Measurements from ENCODE around the gene LYRM7. TPM values are rescaled to one million over a fixed set of nuclear protein-coding genes. Genes with fewer than 3 reads are reported as not detected.

LYRM7 gene
- total and polyA plus RNA-seq, 5 donors = 14.5 to 26.5 (median 20.8) TPM

DNA sequence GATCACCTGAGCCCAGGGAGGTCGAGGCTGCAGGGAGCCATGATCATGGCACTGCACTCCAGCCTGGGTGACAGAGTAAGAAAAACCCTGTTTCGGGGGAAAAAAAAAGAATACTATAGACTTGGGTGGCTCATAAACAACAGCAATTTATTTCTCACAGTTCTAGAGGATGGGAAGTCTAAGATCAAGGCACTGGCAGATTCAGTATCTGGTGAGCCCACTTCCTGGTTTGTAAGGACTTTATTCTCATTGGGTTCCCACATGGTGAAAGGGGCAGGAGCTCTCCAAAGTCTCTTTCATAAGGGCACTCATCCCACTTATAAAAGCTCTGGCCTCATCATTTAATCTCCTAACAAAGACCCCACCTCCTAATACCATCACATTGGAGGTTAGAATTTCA, 14.4 kb upstream of the LYRM7 start:
- no peaks in the 10 kb centered on the region for H3K27me3 ChIP-seq (ENCODE audit: control insufficient read depth, insufficient read depth)
- ATAC-seq (no peak), DNase-seq (no peak)
- no peak overlapping the region for H3K4me3 ChIP-seq (ENCODE audit: low read length)
- no peak overlapping the region for H3K27ac ChIP-seq (ENCODE audit: low read length)
- intact Hi-C loops (cut with DNase I) = no loop called here
- H3K9me3 ChIP-seq (ENCODE audit: control insufficient read depth, low read length) = no peaks in the 10 kb centered on the region
- H3K4me1 ChIP-seq (ENCODE audit: control insufficient read depth, insufficient read depth, low read length) = no peaks in the 10 kb centered on the region
- WGBS = 98% methylated on average over 2 of the region's 2 CpGs

GRCh38 chr5:131156957-131157356, 13.8 kb upstream of the LYRM7 start:
- 97% methylated on average over 5 of the region's 5 CpGs for WGBS
- intact Hi-C loops (cut with DNase I) = no loop called here
- no peaks in the 10 kb centered on the region for H3K4me1 ChIP-seq (ENCODE audit: control insufficient read depth, insufficient read depth, low read length)
- no peak overlapping the region for H3K4me3 ChIP-seq (ENCODE audit: low read length)
- H3K9me3 ChIP-seq (ENCODE audit: control insufficient read depth, low read length) = no peaks in the 10 kb centered on the region
- no peaks in the 10 kb centered on the region for H3K27me3 ChIP-seq (ENCODE audit: control insufficient read depth, insufficient read depth)
- H3K27ac ChIP-seq (ENCODE audit: low read length) = no peak overlapping the region
- no peak for DNase-seq
- ATAC-seq = no peak

- ATAC-seq (no peak), DNase-seq (no peak)
- WGBS = 97% methylated on average over 2 of the region's 2 CpGs
- Histone ChIP-seq H3K27me3 (ENCODE audit: control insufficient read depth, insufficient read depth) (no peaks in the 10 kb centered on the region), H3K9me3 (ENCODE audit: control insufficient read depth, low read length) (no peaks in the 10 kb centered on the region), H3K4me1 (ENCODE audit: control insufficient read depth, insufficient read depth, low read length) (no peaks in the 10 kb centered on the region), H3K27ac (ENCODE audit: low read length) (no peak overlapping the region), H3K4me3 (ENCODE audit: low read length) (no peak overlapping the region)
- intact Hi-C loops (cut with DNase I) = loop anchor here in 2 of 4 donors (10.0 kb wide), 1 partner anchor 105 kb away; the partner anchor contains the start of gene CDC42SE2 (in 2 of the 2)
Measured at GRCh38 chr5:131160134-131160533, 10.6 kb upstream of the LYRM7 start.

- Histone ChIP-seq H3K27ac (ENCODE audit: low read length) (peak overlapping the region; percentile 4), H3K27me3 (ENCODE audit: control insufficient read depth, insufficient read depth) (no peaks in the 10 kb centered on the region), H3K4me3 (ENCODE audit: low read length) (peak overlapping the region; percentile 85), H3K9me3 (ENCODE audit: control insufficient read depth, low read length) (no peaks in the 10 kb centered on the region), H3K4me1 (ENCODE audit: control insufficient read depth, insufficient read depth, low read length) (no peaks in the 10 kb centered on the region)
- DNase-seq = no peak
- no peak for ATAC-seq
- 33% methylated on average over 9 of the region's 9 CpGs for WGBS
- intact Hi-C loops (cut with DNase I) = loop anchor here in 2 of 4 donors (10.0 kb wide), 1 partner anchor 101 kb away; the partner anchor contains the start of gene CDC42SE2 (in 2 of the 2)
Measured at GRCh38 chr5:131163276-131164119, 7.2 kb upstream of the LYRM7 start.

- Histone ChIP-seq H3K4me1 (ENCODE audit: control insufficient read depth, insufficient read depth, low read length) (no peaks in the 10 kb centered on the region), H3K27ac (ENCODE audit: low read length) (peak overlapping the region; percentile 69), H3K4me3 (ENCODE audit: low read length) (peak overlapping the region; percentile 85), H3K9me3 (ENCODE audit: control insufficient read depth, low read length) (no peaks in the 10 kb centered on the region), H3K27me3 (ENCODE audit: control insufficient read depth, insufficient read depth) (no peaks in the 10 kb centered on the region)
- WGBS = under 1% methylated on average over 73 of the region's 73 CpGs
- ATAC-seq (peak; percentile 83 to 89), DNase-seq (peak; percentile 70 to 85 (median 84))
- intact Hi-C loops (cut with DNase I) = loop anchor here in 2 of 4 donors (10.0 kb wide), 1 partner anchor 100 kb away; the partner anchor contains the start of gene CDC42SE2 (in 2 of the 2)
Measured at GRCh38 chr5:131164191-131165118, 6.3 kb upstream of the LYRM7 start.

- H3K27me3 ChIP-seq (ENCODE audit: control insufficient read depth, insufficient read depth) = no peaks in the 10 kb centered on the region
- intact Hi-C loops (cut with DNase I) = loop anchor here in 2 of 4 donors (10.0 kb wide), 1 partner anchor 100 kb away; the partner anchor contains the start of gene CDC42SE2 (in 2 of the 2)
- no peaks in the 10 kb centered on the region for H3K9me3 ChIP-seq (ENCODE audit: control insufficient read depth, low read length)
- H3K4me1 ChIP-seq (ENCODE audit: control insufficient read depth, insufficient read depth, low read length) = no peaks in the 10 kb centered on the region
- peak; percentile 92 to 97 (median 97) for DNase-seq
- H3K4me3 ChIP-seq (ENCODE audit: low read length) = peak within 1 kb of the TSS; percentile 85
- ATAC-seq = peak; percentile 96 to 97
- under 1% methylated on average over 33 of the region's 33 CpGs for WGBS
- H3K27ac ChIP-seq (ENCODE audit: low read length) = peak within 1 kb of the TSS; percentile 69
Measured at GRCh38 chr5:131165119-131165727, 5.5 kb upstream of the LYRM7 start, which contains the start of gene HINT1. TSS of gene HINT1 (minus strand) at chr5:131165256. CDS start at chr5:131165205, 51 bp downstream.

- 89% methylated on average over 5 of the region's 5 CpGs for WGBS
- Histone ChIP-seq H3K9me3 (ENCODE audit: control insufficient read depth, low read length) (no peaks in the 10 kb centered on the region), H3K4me3 (ENCODE audit: low read length) (no peak overlapping the region), H3K4me1 (ENCODE audit: control insufficient read depth, insufficient read depth, low read length) (peaks cover 3% of the 10 kb centered on the region), H3K27me3 (ENCODE audit: control insufficient read depth, insufficient read depth) (no peaks in the 10 kb centered on the region), H3K27ac (ENCODE audit: low read length) (no peak overlapping the region)
- ATAC-seq (no peak), DNase-seq (no peak)
- intact Hi-C loops (cut with DNase I) = loop anchor here in 2 of 4 donors (10.0 kb wide), 1 partner anchor 97 kb away; the partner anchor contains the start of gene CDC42SE2 (in 2 of the 2)
Measured at GRCh38 chr5:131167615-131168014, 3.1 kb upstream of the LYRM7 start.

DNA sequence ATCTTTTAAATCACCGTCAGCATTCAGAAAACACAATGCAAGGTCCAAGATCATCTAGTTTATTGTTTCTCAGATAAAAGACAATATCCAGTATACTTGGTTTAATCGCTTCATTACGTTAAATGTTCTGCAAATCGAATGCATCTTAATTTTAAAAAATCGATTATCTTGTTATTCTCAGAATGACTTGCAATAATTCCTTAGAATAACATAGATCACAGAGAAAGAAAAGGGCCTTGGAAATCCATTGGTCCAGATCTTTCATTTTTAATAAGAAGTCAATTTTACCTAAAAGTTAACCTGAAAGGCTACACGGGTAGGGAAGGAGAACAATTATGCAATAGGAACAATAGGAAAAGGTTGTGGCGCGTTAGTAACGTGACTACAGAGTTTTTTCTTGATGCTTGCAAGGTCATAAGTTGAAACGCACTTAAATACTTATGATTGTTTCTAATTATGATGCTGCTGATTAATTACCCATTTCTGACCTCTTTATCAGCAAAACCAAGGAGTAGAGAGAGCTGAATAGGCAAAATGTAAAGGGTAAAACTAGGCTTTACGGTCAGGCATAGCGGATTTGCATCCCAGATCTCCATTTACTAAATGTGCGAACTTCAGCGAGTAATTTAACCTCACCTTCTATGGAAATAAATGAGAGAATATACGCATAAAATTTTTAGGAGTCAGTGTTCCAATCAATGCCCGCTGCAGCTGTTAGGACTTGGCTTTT, 769 bp upstream of the LYRM7 start:
- ATAC-seq = no peak
- 38% methylated on average over 16 of the region's 16 CpGs for WGBS

GRCh38 chr5:131171276-131171810, 599 bp downstream of the LYRM7 start:
- H3K9me3 ChIP-seq (ENCODE audit: control insufficient read depth, low read length) = no peaks in the 10 kb centered on the region
- DNase-seq = no peak
- intact Hi-C loops (cut with DNase I) = loop anchor here in 2 of 4 donors (5.0 to 10.0 kb wide), 2 partner anchors 93 to 241 kb away; partner anchors contain the start of gene CDC42SE2 (in 2 of the 2)
- ATAC-seq = no peak
- peak overlapping the region; percentile 13 for H3K27ac ChIP-seq (ENCODE audit: low read length)
- H3K4me1 ChIP-seq (ENCODE audit: control insufficient read depth, insufficient read depth, low read length) = peaks cover 3% of the 10 kb centered on the region
- H3K27me3 ChIP-seq (ENCODE audit: control insufficient read depth, insufficient read depth) = no peaks in the 10 kb centered on the region
- 6% methylated on average over 11 of the region's 11 CpGs for WGBS
- peak overlapping the region; percentile 54 for H3K4me3 ChIP-seq (ENCODE audit: low read length)

More for the DNA sequence above, 769 bp upstream of the LYRM7 start:
- peak overlapping the region; percentile 65 for H3K27ac ChIP-seq (ENCODE audit: low read length)
- intact Hi-C loops (cut with DNase I) = loop anchor here (5.0 to 10.0 kb wide), 2 partner anchors 95 to 242 kb away; partner anchors contain the start of gene CDC42SE2 (in 4 of the 4)
- H3K27me3 ChIP-seq (ENCODE audit: control insufficient read depth, insufficient read depth) = no peaks in the 10 kb centered on the region
- DNase-seq = no peak
- peaks cover 3% of the 10 kb centered on the region for H3K4me1 ChIP-seq (ENCODE audit: control insufficient read depth, insufficient read depth, low read length)
- H3K9me3 ChIP-seq (ENCODE audit: control insufficient read depth, low read length) = no peaks in the 10 kb centered on the region
- H3K4me3 ChIP-seq (ENCODE audit: low read length) = peak overlapping the region; percentile 86
